Measurements from ENCODE around the gene C10orf95.

- TF ChIP-seq CTCF (IDR thresholded peaks at IDR 0.05): no peak
- TF ChIP-seq POLR2A (IDR thresholded peaks at IDR 0.05): no peak
These were observed 32.6 kb downstream of the C10orf95 start, which contains the start of gene PSD for GRCh38 chr10:102418622-102419268.
